HG02973 (cell line): ENCODE results near the gene DGKH.
"Not testable (repeated sequence)": the region's sequence is repeated elsewhere in the genome, so short reads cannot be mapped to it uniquely, and the experiment has no call there.

Experiments
- ATAC-seq: cut with Tn5 transposase; IDR thresholded peaks from one replicate; pipeline ENCODE4 v1.9.1; 2021; ENCODE audit warnings: moderate library complexity; ENCODE audit not compliant: unreplicated experiment

Gene DGKH

GRCh38 chr13:42071672-42072419 is 23.4 kb downstream of the DGKH start:
- ATAC-seq: no peak

DNA sequence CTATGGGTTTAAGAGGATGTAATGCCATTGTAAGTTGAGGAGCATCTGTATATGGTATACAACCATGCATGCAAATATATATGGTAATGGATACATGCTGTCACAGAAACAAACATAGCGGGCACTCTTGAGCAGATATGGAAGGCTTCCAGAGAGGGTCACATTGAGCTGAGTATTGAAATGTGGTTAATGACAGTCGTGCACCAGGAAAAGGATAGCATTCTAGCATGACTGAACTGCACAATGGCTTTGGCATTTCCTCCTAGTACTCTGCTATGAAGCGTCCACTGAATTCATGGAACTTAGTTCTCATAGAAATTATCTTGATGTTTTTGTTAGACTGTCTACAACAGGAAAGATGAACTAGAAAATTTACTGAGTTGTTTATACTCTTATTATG is 25.2 kb downstream of the DGKH start:
- no peak for ATAC-seq

GRCh38 chr13:42075517-42075916 is 27.1 kb downstream of the DGKH start:
- peak; percentile 69 for ATAC-seq

GRCh38 chr13:42076309-42076713 is 27.9 kb downstream of the DGKH start:
- no peak for ATAC-seq

DNA sequence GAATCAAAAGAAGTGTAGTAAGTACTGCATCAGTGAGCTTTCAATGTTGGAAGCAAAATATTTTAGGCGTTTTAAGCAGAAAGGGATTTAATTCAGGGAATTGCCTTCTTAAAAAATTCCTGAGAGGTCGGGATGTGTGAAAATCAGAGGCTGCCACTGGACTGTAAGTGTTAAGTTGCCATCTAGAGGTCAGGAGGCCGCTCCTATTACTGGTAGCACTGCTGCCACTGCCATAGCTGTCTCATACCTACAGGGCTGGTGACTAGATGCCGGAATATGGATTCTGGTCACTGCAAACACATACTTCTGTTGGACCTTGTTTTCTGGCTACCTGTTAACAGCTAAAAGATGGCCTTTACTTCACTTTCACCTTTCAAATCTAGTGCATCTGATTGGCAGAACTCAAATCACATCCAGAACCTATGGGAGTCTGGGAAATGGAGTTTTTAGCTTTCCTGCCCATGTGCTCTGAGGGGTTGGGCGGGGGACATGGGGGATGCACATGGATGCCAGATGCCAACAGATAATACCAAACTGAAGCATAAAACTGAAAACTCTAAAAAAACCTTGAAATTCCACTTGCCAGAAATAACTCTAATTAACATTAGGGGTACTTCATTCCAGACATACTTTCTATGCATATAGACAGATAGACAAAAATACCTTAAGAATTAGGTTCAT is 29.8 kb downstream of the DGKH start:
- ATAC-seq: no peak

DNA sequence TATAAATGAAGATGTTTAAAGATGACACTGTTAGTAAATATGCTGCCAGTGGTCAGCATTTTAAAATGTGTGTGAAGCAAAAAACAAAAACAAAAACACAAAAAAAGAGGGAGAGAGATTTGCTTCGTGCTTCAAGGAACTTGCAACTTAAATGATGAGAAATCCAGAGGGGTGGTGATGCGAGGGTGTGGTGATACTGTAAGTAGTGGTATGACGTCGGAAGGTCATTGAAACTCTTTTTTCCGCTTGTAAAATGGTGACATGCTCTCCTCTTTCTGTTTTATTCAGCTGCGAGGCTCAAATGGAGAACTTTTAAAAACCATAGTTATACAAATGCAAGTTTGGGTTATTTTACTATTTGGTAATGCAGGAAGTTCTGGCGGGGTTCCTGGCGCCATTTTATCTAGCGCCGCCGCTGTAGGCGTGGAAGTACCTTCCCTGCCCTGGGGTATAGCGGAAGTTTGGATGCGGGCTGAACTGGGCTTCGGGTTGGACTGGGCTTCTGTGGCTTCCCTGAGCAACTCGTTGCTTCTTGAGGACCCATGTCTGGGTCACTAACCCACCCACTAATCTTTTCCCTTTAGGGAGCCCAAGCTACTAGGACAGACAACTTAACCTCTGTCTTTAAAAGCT is 34.8 kb downstream of the DGKH start:
- no peak for ATAC-seq

DNA sequence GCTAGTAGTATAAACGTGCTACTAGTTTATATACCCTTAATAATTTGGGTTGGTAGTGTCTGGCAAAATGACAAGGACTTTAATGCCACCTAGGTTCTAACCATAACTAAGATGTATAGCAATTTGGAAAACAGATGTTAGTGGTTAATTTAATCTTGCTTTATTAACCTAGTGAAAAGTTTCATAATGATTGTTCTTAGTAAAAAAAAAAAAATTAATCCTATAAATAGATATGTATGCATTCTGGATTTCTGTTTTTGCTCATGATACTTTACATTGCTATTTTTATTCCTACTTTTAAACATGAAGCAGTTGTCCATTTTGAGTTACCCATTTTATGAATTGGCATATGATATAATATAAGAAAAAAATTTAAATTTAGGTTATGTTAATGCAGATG is 36.3 kb downstream of the DGKH start:
- no peak for ATAC-seq

DNA sequence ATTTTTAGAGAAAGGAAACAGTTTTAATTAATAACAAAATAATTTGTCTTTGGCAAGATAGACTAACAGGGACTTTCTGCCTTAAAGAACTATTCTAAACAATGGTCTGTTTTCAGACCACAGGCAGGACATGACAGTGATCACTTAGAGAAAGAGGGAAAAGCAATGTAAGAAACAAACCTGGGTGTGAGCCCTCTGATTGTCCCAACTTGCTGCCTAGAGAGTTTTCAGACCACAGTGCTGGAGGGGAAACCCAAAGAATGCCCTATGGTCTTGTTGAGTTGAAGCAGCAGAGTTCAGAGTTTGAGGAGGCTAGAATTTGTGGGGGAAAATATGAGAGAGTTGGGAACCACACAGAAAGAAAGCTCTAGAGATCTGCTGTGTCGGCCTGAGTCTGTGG is 38.1 kb downstream of the DGKH start:
- ATAC-seq: peak; percentile 79

- no peak for ATAC-seq
These were observed 46.1 kb downstream of the DGKH start for GRCh38 chr13:42094516-42095040.

DNA sequence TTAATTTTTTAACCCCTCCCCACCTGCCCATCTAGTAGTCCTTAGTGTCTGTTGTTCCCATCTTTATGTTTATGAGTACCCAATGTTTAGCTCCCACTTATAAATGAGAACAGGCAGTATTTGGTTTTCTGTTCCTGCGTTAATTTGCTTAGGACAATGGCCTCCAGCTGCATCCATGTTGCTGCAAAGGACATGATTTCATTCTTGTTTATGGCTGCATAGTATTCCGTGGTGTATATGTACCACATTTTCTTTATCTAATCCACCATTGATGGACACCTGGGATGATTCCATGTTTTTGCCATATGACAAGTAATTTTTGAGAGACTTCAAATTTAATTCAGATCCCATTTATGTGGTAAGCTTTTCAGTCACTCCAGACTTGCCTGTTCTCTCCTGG is 47.8 kb downstream of the DGKH start:
- not testable (repeated sequence) for ATAC-seq

DNA sequence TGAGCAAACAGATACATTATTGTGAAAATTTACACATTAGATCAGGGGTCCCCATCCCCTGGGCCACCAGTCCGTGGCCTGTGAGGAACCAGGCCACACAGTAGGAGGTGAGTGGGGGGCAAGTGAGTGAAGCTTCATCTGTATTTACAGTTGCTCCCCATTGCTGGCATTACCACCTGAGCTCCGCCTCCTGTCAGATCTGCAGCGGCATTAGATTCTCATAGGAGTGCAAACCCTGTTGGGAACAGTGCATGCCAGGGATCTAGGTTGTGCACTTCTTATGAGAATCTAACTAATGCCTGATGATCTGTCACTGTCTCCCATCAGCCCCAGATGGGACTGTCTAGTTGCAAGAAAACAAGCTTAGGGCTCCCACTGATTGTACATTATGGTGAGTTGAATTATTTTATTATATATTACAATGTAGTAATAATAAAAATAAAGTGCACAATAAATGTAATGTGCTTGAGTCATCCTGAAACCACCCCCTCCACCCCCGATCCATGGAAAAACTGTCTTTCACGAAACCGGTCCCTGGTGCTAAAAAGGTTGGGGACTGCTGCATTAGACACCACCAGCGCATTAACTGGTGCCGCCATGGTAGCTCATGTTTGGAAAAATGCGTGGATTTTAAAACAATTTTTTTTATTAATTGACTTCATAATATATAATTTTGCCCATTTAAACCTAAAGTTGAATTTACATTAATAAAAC is 51.7 kb downstream of the DGKH start:
- ATAC-seq: no peak

DNA sequence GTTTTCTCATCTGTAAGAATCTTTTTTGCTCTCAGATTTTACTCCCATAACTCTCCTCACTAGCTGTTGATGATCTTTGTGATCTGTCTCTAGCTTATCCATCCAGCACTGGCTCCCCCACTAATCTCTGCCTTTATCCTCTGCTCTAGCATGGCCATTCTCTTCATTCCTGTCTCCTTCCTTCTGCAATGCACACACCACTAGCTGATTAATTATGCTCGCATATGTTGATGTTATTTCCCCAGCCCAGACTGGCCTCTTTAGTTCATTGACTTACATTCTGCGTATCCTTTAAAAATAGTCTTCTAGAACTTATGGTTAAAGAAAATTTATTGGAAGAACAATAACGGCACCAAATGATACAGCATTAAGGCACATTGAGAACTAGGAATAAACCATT is 52.5 kb downstream of the DGKH start:
- no peak for ATAC-seq

DNA sequence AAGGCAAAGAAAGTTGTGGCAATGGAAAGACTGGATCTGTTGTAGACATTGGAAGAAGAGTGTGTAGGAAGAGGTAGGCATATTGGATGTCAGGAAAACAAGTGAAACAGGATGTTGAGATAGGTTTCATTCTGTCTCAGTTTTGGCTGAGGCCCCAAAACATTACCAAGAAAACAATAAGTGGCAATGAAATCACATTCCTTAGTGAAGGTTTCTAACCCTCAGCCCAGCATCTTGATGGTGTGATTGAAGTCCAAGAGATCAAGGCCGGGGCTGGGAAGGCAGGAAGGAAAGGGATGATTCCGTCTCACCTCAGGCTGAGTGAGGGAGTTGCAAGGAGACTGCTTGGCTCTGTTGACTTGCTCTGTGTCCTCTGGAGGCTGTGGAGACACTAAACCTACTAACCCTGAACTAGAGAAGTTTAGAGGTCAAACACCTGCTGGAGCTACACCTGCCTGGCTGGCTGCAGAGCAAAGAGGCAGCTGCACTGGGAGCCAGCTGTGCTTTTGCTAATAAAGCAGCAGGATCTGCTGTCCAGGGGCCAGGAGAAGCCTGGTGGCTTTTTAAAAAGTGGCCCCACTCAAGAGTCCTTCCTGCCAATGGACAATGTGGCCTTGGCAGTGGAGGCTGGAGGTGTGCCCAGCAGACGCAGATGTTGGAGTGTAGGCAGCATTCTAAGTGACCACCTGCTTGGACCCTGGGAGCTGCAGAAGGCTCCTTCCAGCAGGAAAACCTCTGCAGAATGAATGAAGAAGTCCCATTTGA is 53.6 kb downstream of the DGKH start:
- ATAC-seq: no peak

GRCh38 chr13:42102961-42103865 is 54.8 kb downstream of the DGKH start:
- ATAC-seq: no peak

DNA sequence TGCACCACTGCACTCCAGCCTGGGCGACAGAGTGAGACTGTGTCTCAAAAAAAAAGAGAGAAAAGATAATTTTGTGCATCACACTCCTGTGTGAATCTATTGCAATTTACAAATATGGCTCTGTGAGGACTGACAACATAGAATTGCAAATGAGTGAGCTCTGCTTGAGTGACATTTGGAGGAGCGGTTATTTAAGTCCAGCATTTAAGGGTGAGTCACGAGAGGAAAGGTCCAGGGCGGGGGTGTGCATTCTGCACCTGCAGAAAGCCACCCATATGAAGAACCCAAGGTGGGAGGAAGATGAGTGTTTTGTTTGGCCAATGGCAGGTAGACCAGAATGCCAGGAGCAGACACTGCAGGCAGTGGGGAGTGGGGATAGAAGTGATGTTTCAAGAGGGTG is 58.5 kb downstream of the DGKH start:
- ATAC-seq: no peak

GRCh38 chr13:42107421-42107820 is 59.0 kb downstream of the DGKH start:
- ATAC-seq: no peak

- ATAC-seq: no peak
These were observed 59.8 kb downstream of the DGKH start for GRCh38 chr13:42108217-42108616.

GRCh38 chr13:42109957-42110356 is 61.5 kb downstream of the DGKH start:
- ATAC-seq: no peak

DNA sequence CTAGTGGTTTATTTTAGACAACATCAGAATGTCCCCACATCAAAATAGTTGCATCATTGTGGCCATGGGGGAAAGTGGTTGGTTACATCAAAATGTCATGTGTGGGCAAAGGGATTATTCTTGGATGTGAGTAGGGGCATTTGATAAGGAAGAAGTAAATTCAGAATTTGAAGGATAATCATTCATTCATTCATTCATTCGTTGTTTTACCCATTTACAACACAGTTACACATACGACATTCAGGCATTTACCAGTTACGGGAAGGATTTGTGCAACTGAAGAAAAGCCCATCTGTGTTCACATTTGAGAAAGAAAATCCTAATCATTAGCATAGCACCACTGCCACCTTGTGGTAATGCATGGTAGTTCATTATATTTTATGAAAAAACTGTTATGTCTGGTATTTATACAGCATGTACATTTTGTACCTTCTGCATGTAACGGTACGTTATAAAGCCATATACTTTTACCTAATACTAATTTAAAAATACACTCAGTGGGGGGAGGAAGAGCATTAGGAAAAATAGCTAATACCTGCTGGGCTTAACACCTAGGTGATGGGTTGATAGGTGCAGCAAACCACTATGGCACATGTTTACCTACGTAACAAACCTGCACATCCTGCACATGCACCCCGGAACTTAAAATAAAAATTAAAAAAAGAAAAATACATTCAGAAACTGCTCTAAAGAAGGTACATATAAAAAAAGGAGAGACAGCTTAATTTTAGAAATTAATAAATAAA is 62.1 kb downstream of the DGKH start:
- ATAC-seq: no peak
